H1 (cell line): ENCODE results near the gene LPP. TPM values are rescaled to one million over a fixed set of nuclear protein-coding genes. Genes with fewer than 3 reads are reported as not detected.

Source experiments
- RFX5 ChIP-seq: IDR thresholded peaks from 2 replicates; pipeline ENCODE4 v1.6.1; 2011; ENCODE audit warnings: low read depth, low read length, improper control_type of control experiment, borderline replicate concordance
- SAP30 ChIP-seq: fragments of 300-600 bp; sonication (generic); IDR thresholded peaks from 2 replicates; pipeline ENCODE4 v1.7.1; 2012; ENCODE audit warnings: low read length, moderate library complexity, mild to moderate bottlenecking, inconsistent platforms; ENCODE audit not compliant: insufficient read depth, insufficient replicate concordance
- TBP ChIP-seq: IDR thresholded peaks from 2 replicates; pipeline ENCODE4 v1.6.1; 2011; ENCODE audit warnings: low read depth, low read length, improper control_type of control experiment
- polyA plus RNA-seq, 7 experiments: library from polyadenylated mRNA; depleted of rRNA in 3 of 7; stranded (reverse) in 5 of 7; unstranded in 2 of 7; fragments of >200 nt in 5 of 7; fragments of 200-250 nt in 2 of 7; gene quantifications; 1 replicate in 5 of 7; 2 replicates in 1 of 7; 4 replicates in 1 of 7; pipeline versions ENCODE4 v1.2.1 to v1.2.3, GENCODE V29; 2011 to 2013; ENCODE audit warnings: missing spikeins in 2 of 7, mixed read lengths in 2 of 7
- total RNA-seq: library from RNA; stranded (reverse); fragmentation: NEBNext Ultra II Directional; extraction: Animal tissue kit (Norgen Biotek cat#: 25700); gene quantifications from 2 replicates; pipeline ENCODE4 v1.2.1, GENCODE V29; 2021

The LPP gene
- total and polyA plus RNA-seq, 2 of the 8 experiments (the other 6 are each of a cell fraction or from before 2014, with no cell fraction given): 10.0 to 53.3 TPM

GRCh38 chr3:188729422-188729821 is 575.5 kb downstream of the LPP start (continued):
- TF ChIP-seq SAP30: no peak
- TF ChIP-seq RFX5: no peak
- TF ChIP-seq TBP: no peak
